CD8-positive, alpha-beta memory T cell (primary cell): Measurements from ENCODE around the gene PPP1R15B. TPM values are rescaled to one million over a fixed set of nuclear protein-coding genes. Genes with fewer than 3 reads are reported as not detected.

ENCODE experiments used
- CTCF ChIA-PET: fragments of 350-600 bp; sonication (Branson Sonifier 250); formaldehyde crosslinking; loops from one replicate; lab custom pipeline; 2021; ENCODE audit warnings: antibody characterized with exemption; lab: Charles Lee
- POLR2A ChIA-PET: fragments of 350-600 bp; sonication (Branson Sonifier 250); formaldehyde crosslinking; loops from one replicate; lab custom pipeline; 2021; ENCODE audit warnings: antibody characterized with exemption; lab: Charles Lee
- DNase-seq, 5 donors: peaks; one replicate each; pipeline versions ENCODE4 v3.0.0 to v3.0.0-alpha.2; 2020 to 2022; ENCODE audit warnings: mixed read lengths in 1 of 5
- H3K27ac ChIP-seq: one replicate; pipeline ENCODE4 v1.7.0; 2013; ENCODE audit warnings: low read depth, mild to moderate bottlenecking, low read length, moderate library complexity
- H3K27me3 ChIP-seq: 2 replicates; pipeline ENCODE4 v1.7.0; 2013; ENCODE audit warnings: low read length, mild to moderate bottlenecking; ENCODE audit not compliant: insufficient read depth, poor library complexity, severe bottlenecking
- H3K36me3 ChIP-seq: 2 replicates; pipeline ENCODE4 v1.7.0; 2013; ENCODE audit warnings: mild to moderate bottlenecking, low read length, moderate library complexity; ENCODE audit not compliant: insufficient read depth
- H3K4me1 ChIP-seq: 2 replicates; pipeline ENCODE4 v1.7.0; 2013; ENCODE audit warnings: mild to moderate bottlenecking, low read length, moderate library complexity; ENCODE audit not compliant: insufficient read depth
- H3K4me3 ChIP-seq: 2 replicates; pipeline ENCODE4 v1.7.0; 2013; ENCODE audit warnings: mild to moderate bottlenecking, low read length
- H3K9me3 ChIP-seq: 2 replicates; pipeline ENCODE4 v1.7.0; 2013; ENCODE audit warnings: mild to moderate bottlenecking, low read length
- H3K27ac Mint-ChIP-seq, 8 donors: one replicate each; pipeline ENCODE4 v1.8.0; 2020 to 2021; ENCODE audit warnings: mixed read lengths in 8 of 8, mild to moderate bottlenecking in 6 of 8, inconsistent platforms in 3 of 8, moderate library complexity in 3 of 8
- H3K27me3 Mint-ChIP-seq, 2 donors: one replicate each; pipeline ENCODE4 v1.8.0; 2020 to 2021; ENCODE audit warnings: mixed read lengths in 2 of 2, mild to moderate bottlenecking in 1 of 2, moderate library complexity in 1 of 2
- H3K36me3 Mint-ChIP-seq, 3 donors: one replicate each; pipeline ENCODE4 v1.8.0; 2020 to 2021; ENCODE audit warnings: mixed read lengths in 3 of 3, inconsistent platforms in 1 of 3, mild to moderate bottlenecking in 1 of 3
- H3K4me1 Mint-ChIP-seq, 3 donors: one replicate each; pipeline ENCODE4 v1.8.0; 2020 to 2021; ENCODE audit warnings: mixed read lengths in 3 of 3, inconsistent platforms in 1 of 3, mild to moderate bottlenecking in 1 of 3
- H3K4me3 Mint-ChIP-seq, 7 donors: one replicate each; pipeline ENCODE4 v1.8.0; 2020 to 2021; ENCODE audit warnings: mixed read lengths in 7 of 7, mild to moderate bottlenecking in 6 of 7, moderate library complexity in 4 of 7, inconsistent platforms in 2 of 7
- H3K9me3 Mint-ChIP-seq, 5 donors: one replicate each; pipeline ENCODE4 v1.8.0; 2020 to 2022; ENCODE audit warnings: mixed read lengths in 5 of 5, mild to moderate bottlenecking in 3 of 5, moderate library complexity in 2 of 5, inconsistent platforms in 1 of 5
- polyA plus RNA-seq: library from polyadenylated mRNA; unstranded; fragments of 300-500 nt; fragmentation: Illumina TruSeq; gene quantifications from one replicate; pipeline ENCODE4 v1.2.3, GENCODE V29; 2021
- total RNA-seq, 2 experiments: library from RNA; stranded (reverse); gene quantifications; one replicate each; pipeline ENCODE4 v1.2.3, GENCODE V29; 2021

PPP1R15B gene
- total and polyA plus RNA-seq, 3 experiments from 2014 or later: 22.3 to 82.7 (median 80.4) TPM

DNA sequence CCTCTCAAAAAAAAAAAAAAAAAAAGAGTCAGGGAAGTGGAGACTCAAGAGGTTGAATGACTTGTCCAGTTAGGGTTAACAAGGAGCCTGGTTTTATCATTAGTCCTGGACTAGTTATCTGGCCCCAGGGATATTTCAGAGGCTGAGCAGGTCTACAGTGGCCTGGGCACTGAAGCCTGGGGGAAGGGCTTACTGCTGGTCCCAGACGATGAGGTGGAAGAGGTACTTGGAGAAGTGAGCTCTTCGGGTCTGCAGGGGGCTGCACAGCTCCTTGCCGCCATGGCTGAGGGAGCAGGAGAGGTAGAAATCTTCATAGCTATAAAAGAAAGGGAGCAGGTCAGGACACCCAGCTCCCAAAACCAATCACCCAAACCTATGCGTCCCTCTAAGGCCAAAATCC is 42.9 kb upstream of the PPP1R15B start:
- Histone ChIP-seq H3K27me3 (no peaks in the 10 kb centered on the region), H3K4me1 (peaks cover 14% of the 10 kb centered on the region), H3K27ac (no peak overlapping the region), H3K9me3 (no peaks in the 10 kb centered on the region), H3K4me3 (no peak overlapping the region), H3K36me3 (no peaks in the 10 kb centered on the region)
- no peaks in the 10 kb centered on the region for H3K9me3 Mint-ChIP-seq
- peaks cover 24 to 39% (median 34%) of the 10 kb centered on the region in 3 donors for H3K4me1 Mint-ChIP-seq
- POLR2A ChIA-PET: interaction anchor here (1.0 to 1.2 kb wide), 2 partner anchors 35 to 40 kb away, joined by 3 to 4 read pairs; partner anchors contain the start of gene PIK3C2B
- peak overlapping the region in 7 of 8 donors; percentile 11 to 97 (median 85) for H3K27ac Mint-ChIP-seq
- H3K36me3 Mint-ChIP-seq: peaks cover 0 to 69% (median 21%) of the 10 kb centered on the region in 3 donors
- H3K4me3 Mint-ChIP-seq: peak overlapping the region in 2 of 7 donors; percentile 32 to 43
- CTCF ChIA-PET: interaction anchor here (0.9 to 14.0 kb wide), 2 partner anchors 8 to 45 kb away, joined by 7 to 496 read pairs; partner anchors contain the start of gene PIK3C2B
- no peaks in the 10 kb centered on the region for H3K27me3 Mint-ChIP-seq
- DNase-seq: no peak

DNA sequence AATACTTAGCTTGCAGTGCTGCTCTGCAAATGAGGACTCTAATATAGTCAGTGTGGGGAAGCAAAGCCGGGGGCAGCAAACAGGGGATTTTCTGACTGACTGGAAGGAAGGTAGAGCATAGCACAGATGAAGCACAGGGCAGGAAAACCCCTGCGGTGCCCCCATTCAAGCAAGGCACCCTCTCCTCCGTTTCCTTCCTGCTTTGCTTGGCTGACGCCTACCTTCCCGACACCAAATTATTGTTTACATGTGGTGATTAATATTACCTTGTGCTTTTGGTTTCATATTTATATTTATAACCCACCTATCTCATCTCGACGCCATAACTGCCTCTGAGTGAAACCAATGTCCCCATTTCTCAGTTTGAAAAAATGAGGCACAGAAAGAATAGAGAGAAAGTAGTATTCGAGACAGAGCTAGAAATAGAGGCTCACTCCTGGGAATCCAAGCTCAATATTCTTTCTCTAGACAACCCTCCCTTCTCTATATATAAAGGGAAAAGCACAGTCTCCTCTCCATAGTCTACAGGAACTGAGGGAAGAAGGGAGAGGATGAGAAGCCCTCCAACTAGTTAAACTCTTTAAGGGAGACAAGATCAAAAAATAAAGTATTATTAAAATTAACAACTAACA is 41.6 kb upstream of the PPP1R15B start:
- Histone ChIP-seq H3K27ac (peak overlapping the region; percentile 43), H3K36me3 (no peaks in the 10 kb centered on the region)
- H3K4me1 Mint-ChIP-seq: peaks cover 27 to 41% (median 36%) of the 10 kb centered on the region in 3 donors

DNA sequence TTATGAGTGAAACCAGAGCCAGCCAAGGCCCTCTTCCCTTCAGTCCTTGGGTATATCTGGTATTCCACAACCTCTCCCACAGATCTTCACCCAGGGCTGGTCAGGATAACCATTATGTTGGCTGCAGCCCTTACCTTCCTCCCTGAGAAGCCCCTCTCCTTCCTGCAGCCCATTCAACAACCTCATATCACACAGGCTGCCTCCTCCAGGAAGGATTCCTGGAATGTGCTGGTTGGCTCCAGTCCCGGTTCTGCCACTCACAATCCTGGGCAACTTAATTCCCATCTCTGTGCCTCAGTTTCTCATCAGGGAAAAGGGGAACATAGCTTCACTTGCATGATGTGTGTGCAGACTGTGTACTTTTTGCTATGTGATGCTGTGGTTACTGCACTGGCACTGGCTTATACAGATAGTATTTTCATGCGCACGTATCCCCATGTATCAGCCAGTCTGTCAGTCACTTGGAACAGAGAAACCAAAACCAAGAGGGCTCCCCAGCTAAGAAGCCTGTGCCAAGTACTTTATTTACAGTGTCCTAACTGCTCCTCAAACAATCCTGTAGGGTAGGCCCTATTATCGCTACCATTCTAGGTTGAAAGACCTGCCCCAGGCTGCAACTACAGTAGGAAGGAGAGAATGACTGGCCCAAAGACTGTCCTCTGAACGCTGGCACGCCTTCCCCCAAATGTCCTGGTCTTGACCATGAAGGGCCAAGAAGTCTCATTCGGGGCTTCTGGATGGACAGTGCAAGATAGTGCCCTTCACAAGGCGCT is 39.9 kb upstream of the PPP1R15B start:
- Mint-ChIP-seq H3K9me3 (no peaks in the 10 kb centered on the region), H3K4me3 (no peak overlapping the region), H3K27me3 (no peaks in the 10 kb centered on the region), H3K36me3 (peaks cover 0 to 72% (median 11%) of the 10 kb centered on the region in 3 donors), H3K27ac (peak overlapping the region; percentile 39 to 93 (median 82)), H3K4me1 (peaks cover 27 to 40% (median 40%) of the 10 kb centered on the region in 3 donors)
- Histone ChIP-seq H3K27ac (no peak overlapping the region), H3K9me3 (no peaks in the 10 kb centered on the region), H3K36me3 (no peaks in the 10 kb centered on the region), H3K27me3 (no peaks in the 10 kb centered on the region), H3K4me3 (no peak overlapping the region), H3K4me1 (peaks cover 16% of the 10 kb centered on the region)
- ChIA-PET POLR2A (interaction anchor here (0.6 to 2.0 kb wide), 2 partner anchors 42 to 78 kb away, joined by 7 to 9 read pairs; no protein-coding TSS in a partner anchor), CTCF (interaction anchor here (0.6 to 14.0 kb wide), 3 partner anchors 13 to 48 kb away, joined by 3 to 496 read pairs (median 3); partner anchors contain the start of gene PIK3C2B)
- no peak for DNase-seq

More for the DNA sequence above, 41.6 kb upstream of the PPP1R15B start:
- Histone ChIP-seq H3K27me3 (no peaks in the 10 kb centered on the region), H3K4me3 (no peak overlapping the region), H3K4me1 (peaks cover 14% of the 10 kb centered on the region), H3K9me3 (no peaks in the 10 kb centered on the region)
- H3K4me3 Mint-ChIP-seq: peak overlapping the region in 6 of 7 donors; percentile 55 to 84 (median 78)
- H3K9me3 Mint-ChIP-seq: no peaks in the 10 kb centered on the region
- peak overlapping the region; percentile 90 to 99 (median 96) for H3K27ac Mint-ChIP-seq
- ChIA-PET POLR2A (interaction anchor here (1.2 kb wide), 1 partner anchor 41 kb away, joined by 3 read pairs; the partner anchor contains the start of gene PIK3C2B), CTCF (interaction anchor here (0.6 to 14.0 kb wide), 4 partner anchors 21 to 354 kb away, joined by 3 to 496 read pairs (median 3); partner anchors contain the start of gene PIK3C2B)
- H3K36me3 Mint-ChIP-seq: peaks cover 0 to 72% (median 15%) of the 10 kb centered on the region in 3 donors
- no peaks in the 10 kb centered on the region for H3K27me3 Mint-ChIP-seq
- peak; percentile 64 to 88 (median 79) for DNase-seq

DNA sequence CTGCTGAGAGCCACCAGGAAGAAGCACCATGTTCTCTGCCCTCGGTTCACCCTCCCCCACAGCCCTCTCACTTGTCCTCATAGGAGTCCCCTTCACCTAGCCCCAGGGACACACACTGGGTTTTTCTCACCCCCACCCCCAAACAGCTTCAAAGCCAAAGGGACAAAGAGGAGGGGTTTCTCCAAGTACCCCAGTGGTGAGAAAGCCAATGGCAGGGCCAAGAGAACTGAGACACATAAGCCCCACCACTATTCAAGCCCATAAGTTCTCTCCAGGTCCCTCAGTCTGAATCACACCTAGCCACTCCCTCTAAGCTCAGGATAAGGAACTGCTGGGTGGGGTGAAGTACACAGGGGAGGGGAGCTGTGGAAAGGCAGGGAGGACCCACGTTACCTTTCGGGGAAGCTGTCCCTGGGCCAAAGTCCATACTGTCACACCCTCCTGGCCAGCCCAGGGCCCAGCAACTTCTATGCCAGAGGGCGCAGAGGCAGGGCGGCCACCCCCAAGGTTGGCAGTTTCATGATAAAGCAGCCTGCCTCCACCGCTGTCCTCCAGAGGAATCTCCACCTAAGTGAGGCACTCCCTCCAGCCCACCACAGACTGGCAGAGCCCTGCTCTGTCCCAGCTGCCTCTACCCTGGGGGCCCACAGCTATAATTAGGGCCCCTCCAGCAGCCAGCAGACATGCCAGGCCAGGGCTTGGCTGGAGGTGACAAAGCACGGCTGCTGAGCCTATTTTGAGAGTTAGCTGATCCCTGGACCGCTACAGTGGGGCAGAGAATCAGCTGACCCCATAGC is 39.0 kb upstream of the PPP1R15B start:
- Mint-ChIP-seq H3K36me3 (peaks cover 0 to 69% (median 11%) of the 10 kb centered on the region in 3 donors), H3K9me3 (no peaks in the 10 kb centered on the region), H3K4me3 (no peak overlapping the region), H3K27ac (peak overlapping the region; percentile 40 to 93 (median 86)), H3K27me3 (no peaks in the 10 kb centered on the region), H3K4me1 (peaks cover 29 to 44% (median 43%) of the 10 kb centered on the region in 3 donors)
- Histone ChIP-seq H3K36me3 (no peaks in the 10 kb centered on the region), H3K4me1 (peaks cover 22% of the 10 kb centered on the region), H3K9me3 (no peaks in the 10 kb centered on the region), H3K4me3 (no peak overlapping the region), H3K27me3 (no peaks in the 10 kb centered on the region), H3K27ac (no peak overlapping the region)
- ChIA-PET CTCF (interaction anchor here (0.6 to 14.0 kb wide), 3 partner anchors 28 to 49 kb away, joined by 3 to 496 read pairs (median 3); partner anchors contain the start of gene PIK3C2B), POLR2A (interaction anchor here (2.0 kb wide), 1 partner anchor 43 kb away, joined by 9 read pairs; no protein-coding TSS in a partner anchor)
- DNase-seq: no peak

DNA sequence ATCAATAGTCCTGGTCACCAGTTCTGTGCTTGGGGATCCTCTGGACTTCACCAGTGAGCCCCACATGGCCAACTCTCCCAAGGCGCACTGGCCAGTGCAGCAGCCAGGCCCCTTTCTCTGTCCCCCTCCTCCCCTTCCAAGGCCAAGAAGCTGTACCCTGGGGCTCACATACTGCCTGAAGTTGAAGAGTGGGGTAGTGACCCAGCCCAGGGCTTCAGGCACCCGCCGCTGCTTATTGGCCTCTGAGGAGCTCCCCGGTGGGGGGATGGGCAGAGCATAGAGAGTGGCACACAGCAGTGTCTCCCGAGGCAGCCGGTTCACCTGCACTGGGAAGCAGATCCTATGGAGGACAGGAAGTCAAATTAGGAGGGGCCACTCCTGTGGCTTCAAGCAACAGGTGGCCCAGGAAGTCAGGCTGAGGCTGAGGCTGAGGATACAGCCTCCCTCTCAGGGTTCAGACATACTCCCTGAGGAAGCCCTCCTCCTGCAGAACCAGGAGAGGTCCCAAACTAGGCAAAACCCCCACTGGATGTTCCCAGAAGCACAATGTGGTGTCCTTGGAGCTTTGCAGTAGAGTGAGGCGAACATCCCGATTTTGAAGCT is 38.2 kb upstream of the PPP1R15B start:
- H3K27me3 ChIP-seq: no peaks in the 10 kb centered on the region
- no peak for DNase-seq
- H3K36me3 Mint-ChIP-seq: peaks cover 4 to 69% (median 11%) of the 10 kb centered on the region in 3 donors
- POLR2A ChIA-PET: interaction anchor here (0.5 to 2.0 kb wide), 2 partner anchors 44 to 776 kb away, joined by 7 to 9 read pairs; no protein-coding TSS in a partner anchor
- no peaks in the 10 kb centered on the region for H3K27me3 Mint-ChIP-seq
- H3K4me1 ChIP-seq: peaks cover 22% of the 10 kb centered on the region
- no peak overlapping the region for H3K27ac ChIP-seq
- peak overlapping the region; percentile 40 to 93 (median 83) for H3K27ac Mint-ChIP-seq
- H3K4me3 Mint-ChIP-seq: no peak overlapping the region
- no peaks in the 10 kb centered on the region for H3K9me3 Mint-ChIP-seq
- CTCF ChIA-PET: interaction anchor here (0.7 to 14.0 kb wide), 4 partner anchors 14 to 66 kb away, joined by 3 to 496 read pairs (median 4); partner anchors contain the start of genes MDM4 and PIK3C2B
- H3K4me3 ChIP-seq: no peak overlapping the region
- H3K4me1 Mint-ChIP-seq: peaks cover 29 to 43% (median 40%) of the 10 kb centered on the region in 3 donors
- no peaks in the 10 kb centered on the region for H3K9me3 ChIP-seq
- H3K36me3 ChIP-seq: peaks cover under 1% of the 10 kb centered on the region

DNA sequence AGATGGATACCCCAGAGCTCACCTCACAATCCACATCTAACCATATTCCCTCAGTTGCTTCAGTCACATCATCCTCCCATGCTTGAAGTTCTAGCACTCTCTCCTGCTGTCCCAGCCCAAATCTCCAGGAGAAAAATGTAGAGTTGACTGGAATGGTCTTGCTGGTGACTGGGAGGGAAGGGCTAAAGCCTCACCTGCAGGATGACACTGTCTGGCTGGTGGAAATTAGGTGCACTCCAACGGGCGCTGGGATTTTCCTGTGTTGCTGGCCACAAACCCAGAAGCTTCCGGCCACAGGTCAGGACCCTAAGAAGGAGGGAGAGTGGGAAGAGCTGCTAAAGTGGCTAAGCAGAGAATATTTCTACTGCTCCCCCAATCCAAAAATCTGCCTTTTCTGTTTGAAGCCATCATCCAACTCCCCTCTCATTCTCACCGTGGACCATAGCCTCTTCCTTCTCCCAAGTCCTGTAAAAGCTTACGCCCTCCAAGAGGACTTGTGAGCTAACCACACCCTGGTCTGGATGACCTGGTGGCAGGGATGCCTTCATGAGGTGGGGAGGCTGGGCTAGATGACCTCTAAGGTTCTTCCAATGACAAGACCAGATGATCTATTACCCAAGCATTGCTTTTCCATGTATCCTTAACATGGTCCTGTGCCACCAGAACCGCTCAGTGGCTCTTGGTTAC is 37.5 kb upstream of the PPP1R15B start:
- no peak overlapping the region for H3K4me3 ChIP-seq
- H3K36me3 ChIP-seq: peaks cover 7% of the 10 kb centered on the region
- no peaks in the 10 kb centered on the region for H3K27me3 Mint-ChIP-seq
- H3K4me3 Mint-ChIP-seq: no peak overlapping the region
- peak overlapping the region; percentile 39 to 93 (median 78) for H3K27ac Mint-ChIP-seq
- ChIA-PET CTCF (interaction anchor here (0.7 to 14.0 kb wide), 8 partner anchors 11 to 136 kb away, joined by 3 to 496 read pairs (median 4); partner anchors contain the start of genes MDM4 and PIK3C2B), POLR2A (interaction anchor here (0.5 to 2.0 kb wide), 2 partner anchors 45 to 775 kb away, joined by 7 to 9 read pairs; no protein-coding TSS in a partner anchor)
- no peaks in the 10 kb centered on the region for H3K9me3 ChIP-seq
- H3K27me3 ChIP-seq: no peaks in the 10 kb centered on the region
- H3K4me1 ChIP-seq: peaks cover 22% of the 10 kb centered on the region
- H3K4me1 Mint-ChIP-seq: peaks cover 25 to 38% (median 36%) of the 10 kb centered on the region in 3 donors
- peaks cover 4 to 70% (median 11%) of the 10 kb centered on the region in 3 donors for H3K36me3 Mint-ChIP-seq
- no peaks in the 10 kb centered on the region for H3K9me3 Mint-ChIP-seq
- no peak for DNase-seq
- H3K27ac ChIP-seq: no peak overlapping the region
